ENCODE results near the gene MYO1H.

Gene MYO1H

GRCh38 chr12:109496306-109496705 is 148.6 kb downstream of the MYO1H start:
- no peak for TF ChIP-seq SIN3A (IDR thresholded peaks at IDR 0.05; ENCODE audit: borderline replicate concordance, insufficient read depth, low read length)

- TF ChIP-seq POLR2AphosphoS5 (IDR thresholded peaks at IDR 0.05; ENCODE audit: low read depth, low read length) (no peak), SIN3A (IDR thresholded peaks at IDR 0.05; ENCODE audit: borderline replicate concordance, insufficient read depth, low read length) (no peak), TAF1 (IDR thresholded peaks at IDR 0.05; ENCODE audit: borderline replicate concordance, insufficient read depth, low read length) (no peak), FOXP2 (optimal IDR thresholded peaks at IDR 0.05; ENCODE audit: borderline replicate concordance, extremely low read depth, extremely low read length, insufficient read depth) (no peak), REST (IDR thresholded peaks at IDR 0.05; ENCODE audit: insufficient read depth in 1 of 2, low read depth in 2 of 2, low read length in 2 of 2) (no peak)
Observed at GRCh38 chr12:109497675-109498074, 150.0 kb downstream of the MYO1H start.

Measured in PFSK-1 (cell line).